IMR-90 (cell line): Measurements from ENCODE around the gene EBF3. TPM values are rescaled to one million over a fixed set of nuclear protein-coding genes. Genes with fewer than 3 reads are reported as not detected.

Source experiments
- ATAC-seq: fragments of 200-7000 bp; cut with Tn5 transposase; 2 replicates; pipeline ENCODE4 v1.9.1; 2020; ENCODE audit warnings: low read depth, mild to moderate bottlenecking, moderate library complexity
- BruUV-seq: library from RNA; stranded (reverse); fragments of 400-500 nt; replicated peaks from 2 replicates; lab custom pipeline; 2021; lab: Mats Ljungman, UMichigan
- CTCF ChIA-PET: fragments of 300-600 bp; formaldehyde crosslinking; extraction: SDS; loops from one replicate; lab custom pipeline; 2021; ENCODE audit warnings: antibody characterized with exemption; lab: Yijun Ruan, JAX
- POLR2A ChIA-PET: fragments of 300-600 bp; sonication (Branson Sonifier 250); formaldehyde crosslinking; loops from one replicate; lab custom pipeline; 2022; ENCODE audit warnings: antibody characterized with exemption; ENCODE audit not compliant: unreplicated experiment; lab: Charles Lee
- DNase-seq: peaks from one replicate; pipeline ENCODE4 v3.0.0; 2013
- H2AFZ ChIP-seq: replicated peaks from 2 replicates; pipeline ENCODE3; 2013; ENCODE audit warnings: low read length, mild to moderate bottlenecking; ENCODE audit not compliant: poor library complexity
- H2AK5ac ChIP-seq: 2 replicates; pipeline ENCODE4 v1.6.1; 2013; ENCODE audit warnings: low read depth, low read length, inconsistent platforms
- H2AK9ac ChIP-seq: replicated peaks from 2 replicates; pipeline ENCODE3; 2013; ENCODE audit warnings: mild to moderate bottlenecking, low read depth, low read length, moderate library complexity; ENCODE audit not compliant: poor library complexity
- H2BK120ac ChIP-seq: 2 replicates; pipeline ENCODE4 v1.6.1; 2013; ENCODE audit warnings: low read depth, low read length, inconsistent platforms
- H2BK15ac ChIP-seq: 3 replicates; pipeline ENCODE4 v1.6.1; 2013; ENCODE audit warnings: low read depth, low read length, inconsistent platforms
- H2BK20ac ChIP-seq: 2 replicates; pipeline ENCODE4 v1.6.1; 2013; ENCODE audit warnings: low read depth, mild to moderate bottlenecking, inconsistent platforms, low read length, moderate library complexity
- H2BK5ac ChIP-seq: 2 replicates; pipeline ENCODE4 v1.6.1; 2013; ENCODE audit warnings: mild to moderate bottlenecking, low read depth, low read length, inconsistent platforms; ENCODE audit not compliant: poor library complexity, severe bottlenecking
- H3K14ac ChIP-seq: replicated peaks from 2 replicates; pipeline ENCODE4 v1.6.1; 2013; ENCODE audit warnings: low read depth, low read length, inconsistent platforms
- H3K18ac ChIP-seq: 2 replicates; pipeline ENCODE4 v1.6.1; 2013; ENCODE audit warnings: low read depth, low read length, control low read depth
- H3K23ac ChIP-seq: 2 replicates; pipeline ENCODE4 v1.6.1; 2013; ENCODE audit warnings: low read depth, low read length, inconsistent platforms
- H3K27ac ChIP-seq: 2 replicates; pipeline ENCODE4 v1.5.1; 2013; ENCODE audit warnings: mild to moderate bottlenecking, control low read depth, low read length; ENCODE audit not compliant: insufficient read depth
- H3K27me3 ChIP-seq: 2 replicates; pipeline ENCODE4 v1.6.1; 2013; ENCODE audit warnings: low read length; ENCODE audit not compliant: control insufficient read depth, insufficient read depth
- H3K36me3 ChIP-seq: 2 replicates; pipeline ENCODE4 v1.6.1; 2013; ENCODE audit warnings: low read length, mixed read lengths; ENCODE audit not compliant: control insufficient read depth, insufficient read depth
- H3K4ac ChIP-seq: 2 replicates; pipeline ENCODE4 v1.6.1; 2013; ENCODE audit warnings: low read depth, low read length, inconsistent platforms
- H3K4me1 ChIP-seq: 2 replicates; pipeline ENCODE4 v1.6.1; 2013; ENCODE audit warnings: low read length, mixed read lengths; ENCODE audit not compliant: control insufficient read depth, insufficient read depth
- H3K4me2 ChIP-seq: 2 replicates; pipeline ENCODE4 v1.6.1; 2013; ENCODE audit warnings: low read depth, mild to moderate bottlenecking, control low read depth, low read length, moderate library complexity
- H3K4me3 ChIP-seq: 2 replicates; pipeline ENCODE4 v1.5.1; 2013; ENCODE audit warnings: low read depth, mild to moderate bottlenecking, control low read depth, low read length, moderate library complexity; ENCODE audit not compliant: insufficient read depth
- H3K56ac ChIP-seq: 2 replicates; pipeline ENCODE4 v1.6.1; 2013; ENCODE audit warnings: low read length, inconsistent platforms; ENCODE audit not compliant: insufficient read depth; ENCODE audit errors: extremely low read depth
- H3K79me1 ChIP-seq, 2 experiments: 2 replicates each; pipeline ENCODE4 v1.6.1; 2013; ENCODE audit warnings: low read length in 2 of 2, inconsistent platforms in 1 of 2, low read depth in 1 of 2
- H3K9ac ChIP-seq: 2 replicates; pipeline ENCODE4 v1.6.1; 2013; ENCODE audit warnings: low read depth, low read length, control low read depth
- H3K9me1 ChIP-seq: 2 replicates; pipeline ENCODE4 v1.6.1; 2013; ENCODE audit warnings: low read length, inconsistent platforms; ENCODE audit not compliant: insufficient read depth
- H3K9me3 ChIP-seq: 2 replicates; pipeline ENCODE4 v1.6.1; 2013; ENCODE audit warnings: low read length; ENCODE audit not compliant: control insufficient read depth, insufficient read depth
- H4K20me1 ChIP-seq: 2 replicates; pipeline ENCODE4 v1.6.1; 2013; ENCODE audit warnings: low read length, inconsistent platforms; ENCODE audit not compliant: insufficient read depth
- H4K5ac ChIP-seq: 2 replicates; pipeline ENCODE4 v1.6.1; 2013; ENCODE audit warnings: mild to moderate bottlenecking, low read depth, low read length, control low read depth
- H4K8ac ChIP-seq, 2 experiments: 2 replicates each; pipeline ENCODE4 v1.6.1; 2013; ENCODE audit warnings: low read depth in 2 of 2, low read length in 2 of 2, control low read depth in 1 of 2, inconsistent platforms in 1 of 2
- H4K91ac ChIP-seq: 2 replicates; pipeline ENCODE4 v1.6.1; 2013; ENCODE audit warnings: low read depth, low read length, inconsistent platforms; ENCODE audit not compliant: insufficient read depth
- BHLHE40 ChIP-seq: fragments of 150-350 bp; IDR thresholded peaks from 2 replicates; pipeline ENCODE4 v1.6.1; 2016; ENCODE audit warnings: mild to moderate bottlenecking, low read depth, low read length
- CEBPB ChIP-seq: IDR thresholded peaks from 2 replicates; pipeline ENCODE4 v1.6.1; 2012; ENCODE audit warnings: low read depth, low read length, improper control_type of control experiment
- CHD1 ChIP-seq: IDR thresholded peaks from 2 replicates; pipeline ENCODE4 v1.6.1; 2012; ENCODE audit warnings: low read depth, low read length, improper control_type of control experiment
- FOS ChIP-seq: fragments of 150-350 bp; IDR thresholded peaks from 2 replicates; pipeline ENCODE4 v1.6.1; 2016; ENCODE audit warnings: low read depth, low read length
- MAFK ChIP-seq: IDR thresholded peaks from 2 replicates; pipeline ENCODE4 v1.6.1; 2012; ENCODE audit warnings: low read depth, low read length, improper control_type of control experiment
- MAZ ChIP-seq: IDR thresholded peaks from 2 replicates; pipeline ENCODE4 v1.6.1; 2012; ENCODE audit warnings: low read depth, mild to moderate bottlenecking, low read length, improper control_type of control experiment, moderate library complexity, borderline replicate concordance
- MXI1 ChIP-seq: IDR thresholded peaks from 2 replicates; pipeline ENCODE4 v1.6.1; 2012; ENCODE audit warnings: low read depth, mild to moderate bottlenecking, low read length, moderate library complexity, borderline replicate concordance
- NFE2L2 ChIP-seq: fragments of 150-350 bp; IDR thresholded peaks from 2 replicates; pipeline ENCODE4 v1.6.1; 2016; ENCODE audit warnings: low read depth, mild to moderate bottlenecking, low read length
- POLR2A ChIP-seq: IDR thresholded peaks from 2 replicates; pipeline ENCODE4 v1.6.1; 2012; ENCODE audit warnings: mild to moderate bottlenecking, low read depth, low read length
- RAD21 ChIP-seq: IDR thresholded peaks from 2 replicates; pipeline ENCODE4 v1.6.1; 2012; ENCODE audit warnings: low read length, improper control_type of control experiment
- RCOR1 ChIP-seq: IDR thresholded peaks from 2 replicates; pipeline ENCODE4 v1.6.1; 2012; ENCODE audit warnings: mild to moderate bottlenecking, low read length, improper control_type of control experiment; ENCODE audit not compliant: insufficient replicate concordance
- RFX5 ChIP-seq: IDR thresholded peaks from 2 replicates; pipeline ENCODE4 v1.8.0; 2012; ENCODE audit warnings: low read depth, mild to moderate bottlenecking, low read length, moderate library complexity
- SMC3 ChIP-seq: fragments of 150-350 bp; IDR thresholded peaks from 2 replicates; pipeline ENCODE4 v1.6.1; 2016; ENCODE audit warnings: low read depth, mild to moderate bottlenecking, antibody characterized with exemption, low read length, moderate library complexity
- WGBS, 2 experiments: methylation state at CpG; one replicate each; pipeline versions ENCODE4 v1.1.5 to v1.1.7; 2013; ENCODE audit warnings: missing lambda C conversion rate in 2 of 2; ENCODE audit not compliant: insufficient read length in 1 of 2; ENCODE audit errors: extremely low coverage in 2 of 2; 5-methylcytosine and 5-hydroxymethylcytosine counted together
- dilution Hi-C: fragments of 300-500 bp; cut with HindIII; formaldehyde crosslinking; loops from one replicate; pipeline ENCODE4 v1.14.3; 2018; ENCODE audit warnings: low sequenced_read_pairs; ENCODE audit not compliant: unreplicated experiment
- in situ Hi-C: fragments of 300-500 bp; cut with MboI; formaldehyde crosslinking; loops from 3 replicates; pipeline ENCODE4 v1.14.3; 2019; ENCODE audit warnings: low sequenced_read_pairs, inconsistent platforms, mixed read lengths
- intact Hi-C: fragments of 100-400 bp; cut with micrococcal nuclease; formaldehyde crosslinking; loops from 2 replicates; pipeline ENCODE4 v1.10.0; 2022
- polyA plus RNA-seq, 3 experiments: library from polyadenylated mRNA; depleted of rRNA; stranded (reverse); fragments of >200 nt; gene quantifications; 2 replicates each; pipeline ENCODE4 v1.2.3, GENCODE V29; 2012; ENCODE audit warnings: low replicate concordance in 1 of 3
- total RNA-seq: library from RNA; depleted of rRNA; stranded (reverse); fragments of >200 nt; gene quantifications from 2 replicates; pipeline ENCODE4 v1.2.3, GENCODE V29; 2012
- TF ChIP-seq, protein P1 (sequence below): fragments of 150-350 bp; IDR thresholded peaks from 2 replicates; pipeline ENCODE4 v1.6.1; 2017; ENCODE audit warnings: mild to moderate bottlenecking, antibody characterized with exemption, low read length, low read depth
- TF ChIP-seq, protein P2 (sequence below): conservative IDR thresholded peaks from 2 replicates; pipeline ENCODE4 v1.5.1; 2012; ENCODE audit warnings: mild to moderate bottlenecking, low read depth, low read length, improper control_type of control experiment
- TF ChIP-seq, protein P3 (sequence below): fragments of 150-350 bp; IDR thresholded peaks from 2 replicates; pipeline ENCODE4 v1.6.1; 2016; ENCODE audit warnings: low read depth, mild to moderate bottlenecking, low read length, moderate library complexity, borderline replicate concordance

Gene EBF3
- total and polyA plus RNA-seq, 2 of the 4 experiments (the other 2 are of a cell fraction) = 0.36 to 0.70 TPM

DNA sequence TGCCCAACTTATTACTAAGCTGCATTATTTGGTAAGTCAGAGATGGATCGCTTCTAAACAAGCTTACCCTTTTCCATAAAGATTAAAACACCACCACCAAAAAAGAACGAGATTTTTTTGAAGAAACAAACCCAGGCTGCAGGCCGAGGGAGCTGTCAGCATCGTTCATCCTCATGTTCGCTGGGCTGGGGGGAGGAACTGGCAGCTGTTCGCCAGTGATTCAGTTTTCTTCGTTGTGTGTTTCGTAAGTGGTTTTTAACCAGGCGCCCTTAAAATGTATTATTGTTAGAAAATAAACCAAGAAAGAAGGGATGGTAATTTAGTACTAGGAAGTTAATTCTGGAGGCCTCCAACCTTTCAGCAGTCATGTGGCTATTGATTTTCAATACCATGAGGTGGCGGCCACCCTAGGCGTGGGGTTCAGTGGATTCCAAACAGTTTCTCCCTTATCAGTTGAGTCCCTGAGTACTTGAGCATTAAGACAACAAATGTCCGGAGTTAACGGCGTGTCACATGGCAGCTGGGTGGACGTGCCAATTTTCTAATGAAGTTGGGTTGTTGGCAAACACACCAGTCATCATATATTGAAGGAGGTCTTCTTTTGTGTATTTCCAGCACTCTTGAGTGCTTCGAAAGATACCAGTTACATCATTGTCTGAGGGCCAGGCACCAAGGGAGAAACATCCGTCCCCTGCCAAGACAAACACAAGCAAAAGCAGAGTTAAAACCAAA lies 173.2 kb downstream of the EBF3 start:
- Histone ChIP-seq H3K18ac (no peak overlapping the region), H3K4me3 (no peak overlapping the region), H3K9ac (no peak overlapping the region), H3K27ac (no peak overlapping the region), H3K36me3 (no peaks in the 10 kb centered on the region), H3K9me1 (no peaks in the 10 kb centered on the region), H3K4me1 (no peaks in the 10 kb centered on the region), H2AK5ac (no peak overlapping the region), H3K23ac (no peak overlapping the region), H3K56ac (no peak overlapping the region), H2BK120ac (no peak overlapping the region), H2BK20ac (no peak overlapping the region), H3K79me1 (no peaks in the 10 kb centered on the region), H3K14ac (no peak overlapping the region), H3K9me3 (peaks cover 34% of the 10 kb centered on the region), H4K8ac (no peak overlapping the region), H3K4ac (no peak overlapping the region), H4K91ac (no peak overlapping the region), H3K4me2 (no peak overlapping the region), H2BK5ac (no peak overlapping the region), H4K5ac (no peak overlapping the region), H4K20me1 (no peaks in the 10 kb centered on the region), H3K27me3 (no peaks in the 10 kb centered on the region), H2AFZ (no peak overlapping the region), H2BK15ac (no peak overlapping the region), H2AK9ac (no peak overlapping the region)
- DNase-seq = no peak
- ChIA-PET CTCF (interaction anchor here (0.6 kb wide), 1 partner anchor 29 kb away, joined by 3 read pairs; no protein-coding TSS in a partner anchor), POLR2A (no interaction called here)
- in situ Hi-C loops (no loop called here), dilution Hi-C loops (no loop called here), intact Hi-C loops (no loop called here)
- WGBS, 2 experiments = no CpG with 5 or more reads among the region's 17 CpGs
- TF ChIP-seq POLR2A (no peak), MAFK (no peak), RCOR1 (no peak), BHLHE40 (no peak), RFX5 (no peak), SMC3 (no peak), CEBPB (no peak), MXI1 (no peak), MAZ (no peak), CHD1 (no peak), RAD21 (no peak), NFE2L2 (no peak), FOS (no peak)
- TF ChIP-seq, protein P1, sequence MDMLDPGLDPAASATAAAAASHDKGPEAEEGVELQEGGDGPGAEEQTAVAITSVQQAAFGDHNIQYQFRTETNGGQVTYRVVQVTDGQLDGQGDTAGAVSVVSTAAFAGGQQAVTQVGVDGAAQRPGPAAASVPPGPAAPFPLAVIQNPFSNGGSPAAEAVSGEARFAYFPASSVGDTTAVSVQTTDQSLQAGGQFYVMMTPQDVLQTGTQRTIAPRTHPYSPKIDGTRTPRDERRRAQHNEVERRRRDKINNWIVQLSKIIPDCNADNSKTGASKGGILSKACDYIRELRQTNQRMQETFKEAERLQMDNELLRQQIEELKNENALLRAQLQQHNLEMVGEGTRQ = no peak
- TF ChIP-seq, protein P2, sequence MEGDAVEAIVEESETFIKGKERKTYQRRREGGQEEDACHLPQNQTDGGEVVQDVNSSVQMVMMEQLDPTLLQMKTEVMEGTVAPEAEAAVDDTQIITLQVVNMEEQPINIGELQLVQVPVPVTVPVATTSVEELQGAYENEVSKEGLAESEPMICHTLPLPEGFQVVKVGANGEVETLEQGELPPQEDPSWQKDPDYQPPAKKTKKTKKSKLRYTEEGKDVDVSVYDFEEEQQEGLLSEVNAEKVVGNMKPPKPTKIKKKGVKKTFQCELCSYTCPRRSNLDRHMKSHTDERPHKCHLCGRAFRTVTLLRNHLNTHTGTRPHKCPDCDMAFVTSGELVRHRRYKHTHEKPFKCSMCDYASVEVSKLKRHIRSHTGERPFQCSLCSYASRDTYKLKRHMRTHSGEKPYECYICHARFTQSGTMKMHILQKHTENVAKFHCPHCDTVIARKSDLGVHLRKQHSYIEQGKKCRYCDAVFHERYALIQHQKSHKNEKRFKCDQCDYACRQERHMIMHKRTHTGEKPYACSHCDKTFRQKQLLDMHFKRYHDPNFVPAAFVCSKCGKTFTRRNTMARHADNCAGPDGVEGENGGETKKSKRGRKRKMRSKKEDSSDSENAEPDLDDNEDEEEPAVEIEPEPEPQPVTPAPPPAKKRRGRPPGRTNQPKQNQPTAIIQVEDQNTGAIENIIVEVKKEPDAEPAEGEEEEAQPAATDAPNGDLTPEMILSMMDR = no peak
- TF ChIP-seq, protein P3, sequence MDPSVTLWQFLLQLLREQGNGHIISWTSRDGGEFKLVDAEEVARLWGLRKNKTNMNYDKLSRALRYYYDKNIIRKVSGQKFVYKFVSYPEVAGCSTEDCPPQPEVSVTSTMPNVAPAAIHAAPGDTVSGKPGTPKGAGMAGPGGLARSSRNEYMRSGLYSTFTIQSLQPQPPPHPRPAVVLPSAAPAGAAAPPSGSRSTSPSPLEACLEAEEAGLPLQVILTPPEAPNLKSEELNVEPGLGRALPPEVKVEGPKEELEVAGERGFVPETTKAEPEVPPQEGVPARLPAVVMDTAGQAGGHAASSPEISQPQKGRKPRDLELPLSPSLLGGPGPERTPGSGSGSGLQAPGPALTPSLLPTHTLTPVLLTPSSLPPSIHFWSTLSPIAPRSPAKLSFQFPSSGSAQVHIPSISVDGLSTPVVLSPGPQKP = no peak
- ATAC-seq = no peak; the same call in 1 of the 2 replicates
- BruUV-seq = no TSS peak
